ENCODE measurements around the gene PTPRN.
"Not testable (repeated sequence)": the region's sequence is repeated elsewhere in the genome, so short reads cannot be mapped to it uniquely, and the experiment has no call there.

PTPRN gene

GRCh38 chr2:219306047-219306446 is 3.2 kb downstream of the PTPRN start:
- no peak for DNase-seq

- DNase-seq: no peak
Measured at GRCh38 chr2:219304223-219304622, 5.0 kb downstream of the PTPRN start.

- DNase-seq: no peak
Measured at GRCh38 chr2:219302412-219302968, 6.7 kb downstream of the PTPRN start.

GRCh38 chr2:219300022-219300421 is 9.2 kb downstream of the PTPRN start:
- DNase-seq: no peak

GRCh38 chr2:219299372-219299760 is 9.8 kb downstream of the PTPRN start:
- DNase-seq: no peak

- DNase-seq: peak; percentile 89
Measured at GRCh38 chr2:219298759-219299371, 10.3 kb downstream of the PTPRN start.

- no peak for DNase-seq
Measured at GRCh38 chr2:219297766-219298456, 11.3 kb downstream of the PTPRN start.

- DNase-seq: no peak
Measured at GRCh38 chr2:219296631-219297391, 12.4 kb downstream of the PTPRN start.

- DNase-seq: no peak
Measured at GRCh38 chr2:219296142-219296541, 13.1 kb downstream of the PTPRN start.

GRCh38 chr2:219294356-219295351 is 14.5 kb downstream of the PTPRN start:
- DNase-seq: peak; percentile 88

GRCh38 chr2:219293736-219294231 is 15.4 kb downstream of the PTPRN start:
- DNase-seq: no peak

- no peak for DNase-seq
Measured at GRCh38 chr2:219292616-219293015, 16.6 kb downstream of the PTPRN start.

GRCh38 chr2:219291910-219292490 is 17.2 kb downstream of the PTPRN start:
- no peak for DNase-seq

- no peak for DNase-seq
Measured at GRCh38 chr2:219291394-219291793, 17.8 kb downstream of the PTPRN start.

- DNase-seq: no peak
Measured at GRCh38 chr2:219290381-219291171, 18.6 kb downstream of the PTPRN start.

GRCh38 chr2:219289537-219290361 is 19.5 kb downstream of the PTPRN start:
- no peak for DNase-seq

GRCh38 chr2:219289195-219289536 is 20.0 kb downstream of the PTPRN start:
- DNase-seq: no peak

GRCh38 chr2:219287580-219288265 is 21.5 kb downstream of the PTPRN start:
- DNase-seq: no peak

GRCh38 chr2:219287116-219287440 is 22.1 kb downstream of the PTPRN start:
- not testable (repeated sequence) for DNase-seq
